ENCODE measurements around the gene ABTB2.

GRCh38 chr11:34387653-34388052 is 29.8 kb upstream of the ABTB2 start:
- TF ChIP-seq EZH2phosphoT487 (IDR thresholded peaks at IDR 0.05; ENCODE audit: insufficient read depth, low read depth) (no peak), EZH2 (IDR thresholded peaks at IDR 0.05; ENCODE audit: insufficient read depth, poor library complexity, severe bottlenecking) (no peak)

All from GM23248 (cell line).